Activated T-cell treated with anti-CD3 and anti-CD28 coated beads for 1 hour (primary cell): Measurements from ENCODE around the gene DYSF.

Source experiments
- DNase-seq: peaks from one replicate; pipeline ENCODE4 v3.0.0-alpha.2; 2020; ENCODE audit warnings: low read depth

Gene DYSF

DNA sequence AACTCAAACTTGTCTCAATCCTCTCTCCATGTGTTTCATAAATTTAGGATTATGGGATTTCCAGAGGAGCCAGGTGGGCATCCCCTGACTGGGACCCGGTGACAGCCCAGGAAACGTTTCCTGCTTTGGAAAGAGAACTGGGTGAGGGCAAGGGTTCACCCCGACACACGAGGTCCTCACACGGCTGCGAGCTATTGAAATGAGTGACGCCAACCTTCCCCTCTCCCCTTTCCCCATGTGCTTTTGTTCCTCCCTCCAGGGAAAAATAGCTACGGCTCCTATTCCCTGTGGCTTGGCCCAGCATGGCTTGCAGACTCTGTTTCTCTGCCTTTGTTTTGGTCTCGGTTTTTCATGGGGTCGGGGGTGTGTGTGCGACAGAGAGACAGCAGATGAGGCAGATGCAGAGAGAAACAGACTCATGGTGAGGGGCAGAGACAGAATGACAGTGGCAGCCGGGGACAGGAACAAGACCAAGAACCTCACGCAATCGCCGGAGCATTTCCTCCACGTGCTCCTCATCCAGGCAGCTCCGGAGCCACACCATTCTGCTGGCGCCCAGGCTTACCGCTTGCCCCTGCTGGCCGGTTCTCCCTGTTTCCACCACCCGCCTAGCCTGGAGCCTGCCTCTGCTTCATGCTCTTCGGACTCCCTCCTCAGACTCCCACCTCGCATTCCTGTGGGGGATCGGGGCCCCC is 238.5 kb downstream of the DYSF start:
- DNase-seq = no peak

DNA sequence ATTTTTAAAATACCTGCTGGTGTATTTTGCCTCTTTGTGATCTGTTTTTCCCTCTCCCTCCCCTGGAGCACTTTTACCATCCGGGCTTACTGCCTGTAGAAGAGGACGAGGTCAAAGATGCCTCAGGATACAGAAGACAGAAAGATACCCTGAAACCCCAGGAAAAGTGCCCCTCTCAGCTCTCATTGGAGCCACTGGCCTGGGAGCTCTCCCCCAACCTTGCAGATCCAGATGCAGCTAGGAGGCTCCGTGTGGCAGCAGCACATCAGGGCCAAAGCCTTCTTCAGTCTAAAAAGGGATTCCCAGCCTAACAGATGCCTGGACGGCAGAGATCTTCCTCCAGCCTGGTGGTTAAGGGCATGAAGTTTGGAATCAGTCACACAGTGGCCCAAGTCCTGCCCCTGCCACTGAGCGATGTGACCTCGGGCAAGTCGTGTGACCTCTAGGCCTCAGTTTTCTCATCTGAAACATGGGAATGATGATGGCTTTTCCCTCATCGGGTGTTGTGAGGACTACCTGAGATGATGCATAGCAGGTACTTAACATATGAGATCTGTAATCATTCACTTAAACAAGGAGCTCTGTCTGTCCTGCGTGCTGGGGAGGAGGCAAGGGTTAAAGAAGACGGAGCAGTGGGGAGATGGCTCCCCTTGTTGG is 239.4 kb downstream of the DYSF start:
- DNase-seq = no peak

DNA sequence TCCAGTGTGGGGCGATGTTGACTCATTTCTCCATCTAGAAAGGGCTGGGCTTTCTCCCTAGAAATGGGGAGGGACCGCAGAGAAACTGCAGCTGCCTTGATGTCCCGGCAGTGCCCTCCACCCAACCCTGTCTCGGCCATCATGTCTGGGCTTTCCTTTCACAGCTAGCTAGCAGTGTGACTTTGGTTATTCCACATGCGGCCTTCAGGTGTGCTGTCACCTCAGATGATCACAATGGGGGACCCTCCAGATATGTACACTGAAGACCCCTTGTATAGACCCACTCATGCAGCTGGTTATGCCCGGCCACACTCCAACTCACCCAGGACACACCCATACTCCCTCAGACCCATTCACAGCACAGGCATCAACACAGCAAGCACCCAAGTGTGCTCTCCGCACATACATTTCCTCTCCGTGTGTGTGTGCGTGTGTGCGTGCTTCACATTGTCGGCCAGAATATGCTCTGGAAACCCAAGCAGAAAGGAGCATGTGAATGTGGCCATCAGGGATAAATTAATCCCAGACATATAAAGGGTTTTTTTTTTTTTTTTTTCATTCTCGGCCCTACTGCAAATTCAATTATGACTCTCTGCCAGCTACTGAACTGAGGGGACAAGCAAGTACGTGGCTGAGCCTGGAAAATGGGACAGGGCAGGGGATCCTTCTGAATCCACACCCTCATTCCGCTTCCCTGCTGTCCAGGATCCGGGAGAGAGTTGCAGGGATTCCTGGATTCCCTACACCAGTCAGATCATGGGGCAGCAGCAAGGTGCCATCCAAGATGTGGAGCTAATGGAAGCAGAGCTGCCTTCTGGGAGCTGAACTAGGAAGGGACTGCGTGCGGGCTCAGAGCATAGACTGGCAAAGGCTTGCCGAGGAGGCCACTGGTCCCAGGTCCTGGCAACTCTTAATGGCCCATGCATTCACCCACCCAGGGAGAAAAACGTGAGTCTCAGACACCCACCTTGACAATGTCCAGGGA is 240.2 kb downstream of the DYSF start:
- no peak for DNase-seq

DNA sequence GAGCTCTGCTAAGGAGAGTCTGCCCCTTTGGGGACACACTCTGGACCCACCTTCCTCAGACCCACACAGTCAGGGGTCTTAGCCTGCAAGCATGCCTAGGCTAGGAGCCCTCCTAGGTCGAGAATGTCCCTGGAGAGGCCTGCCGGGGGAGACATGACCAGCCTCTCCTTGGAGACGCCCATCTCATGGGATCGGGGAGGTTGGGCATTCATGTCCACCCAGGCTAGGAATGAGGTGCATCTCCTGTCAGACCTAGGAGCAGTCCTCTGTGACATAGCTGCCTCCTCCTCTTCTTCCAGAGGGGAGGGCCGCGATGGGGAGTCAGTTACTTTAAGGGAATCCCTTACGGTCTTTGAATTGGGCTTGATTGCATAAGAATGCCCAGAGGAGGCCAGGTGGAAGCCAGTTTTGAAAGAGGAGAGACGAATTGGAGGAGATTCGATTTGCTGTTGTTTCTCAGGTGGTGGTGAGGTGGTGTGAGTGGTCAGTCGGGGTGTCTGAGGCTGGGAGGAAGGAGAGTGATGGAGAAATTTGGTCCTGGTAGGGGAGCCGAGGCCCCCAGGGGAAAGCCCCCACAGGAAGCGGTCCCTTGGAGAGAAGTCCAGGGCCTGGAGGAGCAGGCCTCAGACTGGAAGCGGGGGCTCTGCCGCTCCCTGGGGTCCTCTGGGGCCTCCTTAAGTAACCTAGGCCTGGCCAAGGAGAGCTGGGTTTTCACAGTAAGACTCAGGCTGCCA is 241.3 kb downstream of the DYSF start:
- no peak for DNase-seq

DNA sequence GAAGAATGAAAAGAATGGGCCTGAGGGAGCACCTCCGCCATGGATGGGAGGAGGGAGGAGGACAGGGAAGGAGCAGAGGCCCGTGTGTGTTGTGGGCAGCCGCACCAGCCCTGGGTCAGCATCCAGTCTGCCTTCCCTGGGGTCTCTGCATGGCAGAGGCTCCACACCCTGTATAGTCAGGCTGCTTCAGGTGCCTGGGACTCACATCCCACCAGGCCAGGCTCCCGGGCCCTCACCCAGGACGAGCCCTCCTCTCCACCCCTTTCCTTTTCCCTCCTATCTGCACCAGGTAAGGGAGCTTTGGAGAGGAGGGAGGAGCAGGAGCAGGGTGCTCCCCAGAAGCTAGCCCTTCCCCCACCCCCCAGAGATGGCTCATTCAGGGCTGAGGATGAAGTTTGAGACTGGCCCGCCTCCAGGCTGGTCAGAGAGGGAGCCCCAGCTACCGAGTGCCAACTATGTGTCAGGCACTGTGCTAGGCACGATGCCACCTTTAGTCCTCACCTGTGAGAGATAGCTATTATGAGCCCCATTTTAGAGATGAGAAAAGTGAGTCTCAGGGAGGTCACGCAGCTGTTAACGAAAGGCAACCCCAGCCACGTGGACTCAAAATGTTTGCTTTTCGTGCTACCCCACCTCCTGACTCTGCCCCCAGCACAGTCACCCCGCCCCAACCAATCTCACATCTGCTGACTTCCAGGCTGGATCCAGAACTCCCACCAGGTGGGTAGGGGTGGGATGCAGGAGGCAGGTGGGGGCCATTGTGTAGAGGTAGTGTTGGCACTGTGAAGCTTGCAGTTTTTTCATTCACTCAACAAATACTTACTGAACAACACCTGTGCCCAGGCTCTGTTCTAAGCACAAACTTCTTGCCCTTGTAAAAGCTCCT is 242.1 kb downstream of the DYSF start:
- DNase-seq = no peak

DNA sequence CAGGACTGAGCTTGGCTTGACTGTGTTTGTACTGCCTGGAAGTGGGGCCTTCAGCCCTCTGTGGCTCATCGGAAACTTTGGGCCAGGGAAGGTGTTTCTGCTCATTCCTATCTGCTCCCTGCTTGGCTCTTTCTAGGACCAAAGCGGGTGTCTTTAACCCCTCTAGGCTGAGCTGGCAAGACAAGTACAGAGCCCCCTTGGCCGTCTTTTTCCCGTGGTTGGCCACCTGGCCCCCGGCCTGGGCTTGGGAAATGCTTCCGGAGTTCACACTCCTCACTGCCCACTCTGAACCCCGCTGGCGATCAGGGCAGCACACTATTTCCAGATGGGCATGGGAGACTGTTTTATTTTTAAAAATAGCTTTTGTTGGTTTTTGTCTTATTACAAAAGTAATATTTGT is 243.0 kb downstream of the DYSF start:
- no peak for DNase-seq

DNA sequence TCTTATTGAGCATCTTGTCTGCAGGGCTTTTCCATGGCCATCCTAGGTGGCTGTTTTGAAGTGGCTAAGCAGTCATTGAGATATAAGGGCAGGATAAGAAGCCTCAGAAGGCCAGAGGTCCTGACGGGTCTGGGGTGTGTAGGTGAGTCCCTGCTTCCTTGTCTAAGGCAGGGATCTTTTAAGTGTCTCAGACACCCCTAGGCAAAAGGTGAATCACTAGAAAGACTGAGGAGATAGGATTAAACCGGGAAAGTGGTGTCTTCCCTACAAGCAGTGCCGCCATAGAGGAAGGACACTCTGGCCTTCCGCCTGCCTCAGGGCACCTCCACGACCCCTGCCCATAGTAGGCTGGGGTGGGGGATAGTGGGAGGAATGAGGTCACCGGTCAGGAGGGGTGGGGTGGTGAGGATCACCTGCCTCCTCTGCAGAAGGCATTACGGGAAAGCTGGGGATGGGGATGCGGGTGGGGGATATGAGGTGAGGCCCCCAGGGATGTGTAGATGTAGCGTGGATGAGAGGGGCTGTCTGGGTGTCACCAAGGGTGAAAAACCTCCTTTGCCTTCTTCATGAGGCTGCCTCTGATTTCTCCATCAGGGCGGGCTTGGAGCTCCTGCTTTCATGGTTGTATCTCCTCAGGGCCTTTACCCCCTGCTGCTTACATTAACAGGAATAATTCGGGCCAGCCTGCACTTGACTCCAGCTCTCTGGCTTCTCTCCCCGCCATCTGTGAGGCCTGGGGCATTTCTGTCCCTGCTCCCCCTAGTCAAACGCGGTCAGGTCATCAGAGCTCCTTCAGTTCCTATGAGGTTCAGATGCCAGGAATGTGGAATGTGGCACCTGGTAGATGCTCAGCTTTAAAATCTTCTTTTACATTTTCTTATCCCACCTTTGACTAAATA is 244.0 kb downstream of the DYSF start:
- no peak for DNase-seq

DNA sequence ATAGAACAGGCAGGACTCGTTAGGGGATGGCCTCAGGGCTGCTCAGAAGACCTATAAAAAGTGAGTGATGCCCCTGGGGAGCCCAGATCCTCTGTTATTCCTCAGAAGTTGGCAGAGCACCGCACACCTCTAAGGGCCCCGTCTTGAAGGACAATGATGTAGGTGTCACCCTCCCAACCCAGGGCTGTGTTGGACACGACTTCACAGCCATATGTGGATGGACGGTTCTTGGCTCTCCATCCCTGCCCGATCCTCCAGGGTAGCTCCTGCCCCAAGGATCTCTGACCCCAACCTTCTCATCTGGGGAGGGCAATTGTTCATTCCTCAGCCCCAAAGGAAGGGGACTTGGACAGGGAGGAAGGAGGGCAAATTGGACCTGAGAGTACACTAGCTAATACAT is 246.1 kb downstream of the DYSF start:
- DNase-seq = no peak

DNA sequence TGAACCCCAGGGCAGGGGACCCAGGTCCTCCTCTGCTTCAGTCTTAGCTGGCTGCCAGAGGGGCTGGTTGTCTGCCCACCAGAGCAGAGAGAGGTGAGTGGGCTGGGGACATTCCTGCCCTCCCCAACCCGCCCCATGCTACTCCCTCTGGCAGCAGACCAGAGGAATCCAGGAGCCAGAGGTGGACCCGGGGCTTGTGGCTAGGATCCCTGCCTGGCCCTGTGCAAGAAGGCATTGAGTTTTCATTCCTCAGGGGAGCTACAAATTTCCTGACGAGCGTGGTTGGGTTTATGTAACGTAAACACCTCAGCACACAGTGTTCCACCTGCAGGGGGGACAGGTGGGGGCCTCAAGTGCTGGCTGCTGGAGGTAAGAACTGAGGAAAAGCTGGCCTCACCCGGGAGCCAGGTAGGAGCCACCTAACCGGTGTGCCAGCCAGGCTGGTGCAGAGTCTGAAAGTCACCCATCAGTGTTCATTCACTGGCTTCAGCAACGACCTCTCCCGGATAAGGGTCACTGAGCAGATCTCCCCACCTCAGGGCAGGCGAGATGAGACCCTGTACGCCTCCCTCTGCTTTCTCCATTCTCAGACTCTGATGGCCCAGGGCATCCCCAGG is 246.8 kb downstream of the DYSF start:
- DNase-seq = no peak

DNA sequence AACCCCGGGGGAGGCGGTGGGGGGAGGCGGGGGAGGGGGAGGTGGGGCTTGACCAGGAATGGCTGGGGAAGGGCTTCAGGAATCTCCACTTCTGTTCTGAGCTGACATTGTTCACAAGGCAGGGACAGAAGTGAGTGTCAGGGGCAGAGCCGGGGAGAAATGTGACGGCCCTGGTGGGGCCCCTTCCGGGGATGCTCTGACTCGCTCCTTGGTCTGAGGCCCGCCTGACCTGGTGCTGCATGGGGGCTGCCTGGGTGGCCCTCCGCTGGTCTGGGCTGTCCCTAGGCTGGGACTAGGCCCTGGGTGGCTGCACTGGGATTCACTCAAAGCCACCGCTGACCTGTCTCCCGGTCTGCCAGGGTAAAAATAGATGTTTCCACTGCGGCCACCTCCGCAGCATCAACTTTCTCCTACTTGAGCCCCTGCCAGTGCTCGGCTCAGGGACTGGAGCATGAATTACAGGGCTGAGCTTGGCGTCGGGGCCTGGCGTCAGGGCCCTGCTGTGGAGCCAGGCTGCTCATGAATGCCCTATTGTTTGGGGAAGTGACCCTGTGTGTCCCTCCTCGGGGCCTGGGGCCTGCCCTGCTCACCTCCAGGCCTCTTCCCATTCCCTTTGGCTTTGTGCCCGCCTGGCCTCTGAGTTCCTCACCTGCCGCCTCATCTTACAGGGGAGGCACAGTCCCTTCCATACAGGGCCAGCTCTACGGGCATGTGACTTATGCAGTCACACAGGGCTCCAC is 247.5 kb downstream of the DYSF start:
- DNase-seq = no peak

DNA sequence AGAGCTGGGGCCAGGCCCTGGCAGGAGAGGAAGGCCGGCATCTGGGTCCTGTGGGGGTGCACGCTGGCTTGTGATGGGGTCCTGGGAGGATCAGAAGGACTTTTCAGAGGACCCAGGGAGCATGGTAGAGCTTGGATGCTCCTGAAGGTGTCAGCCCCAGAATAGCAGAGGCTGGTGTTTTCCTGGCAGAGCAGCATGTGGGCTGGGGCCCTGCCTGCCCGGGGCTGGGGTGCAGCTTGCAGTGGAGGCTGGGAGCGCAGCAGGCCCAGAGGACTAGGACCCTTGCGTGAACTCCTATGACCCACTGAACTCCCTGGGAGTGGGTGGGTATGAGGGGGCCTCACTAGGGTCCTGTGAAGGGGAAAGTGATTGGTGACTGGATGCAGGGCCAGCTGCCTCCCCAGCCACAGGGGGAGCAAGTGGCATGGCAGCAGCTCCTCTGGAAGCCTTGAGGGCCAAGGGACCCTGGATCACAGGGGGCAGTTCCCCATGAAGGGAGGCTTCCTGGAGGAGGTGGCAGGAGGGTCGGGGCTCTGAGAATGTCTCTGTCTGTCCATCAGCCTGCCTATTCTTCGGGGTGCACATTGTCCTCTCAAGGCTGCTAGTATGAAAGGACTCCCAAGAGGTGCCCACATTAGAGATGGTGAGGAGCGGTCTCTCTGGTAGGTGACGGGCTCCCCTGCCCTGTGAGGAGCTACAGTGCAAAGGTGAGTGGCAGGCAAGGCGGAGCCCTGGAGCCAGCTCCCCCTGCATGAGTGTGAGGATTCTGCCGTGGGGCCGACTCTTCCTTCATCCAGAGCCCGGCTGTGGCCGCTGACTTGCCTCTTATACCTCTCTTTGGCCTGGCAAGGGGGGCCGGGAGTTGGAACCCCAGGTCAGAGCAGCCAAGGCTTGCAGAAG is 249.0 kb downstream of the DYSF start:
- no peak for DNase-seq

DNA sequence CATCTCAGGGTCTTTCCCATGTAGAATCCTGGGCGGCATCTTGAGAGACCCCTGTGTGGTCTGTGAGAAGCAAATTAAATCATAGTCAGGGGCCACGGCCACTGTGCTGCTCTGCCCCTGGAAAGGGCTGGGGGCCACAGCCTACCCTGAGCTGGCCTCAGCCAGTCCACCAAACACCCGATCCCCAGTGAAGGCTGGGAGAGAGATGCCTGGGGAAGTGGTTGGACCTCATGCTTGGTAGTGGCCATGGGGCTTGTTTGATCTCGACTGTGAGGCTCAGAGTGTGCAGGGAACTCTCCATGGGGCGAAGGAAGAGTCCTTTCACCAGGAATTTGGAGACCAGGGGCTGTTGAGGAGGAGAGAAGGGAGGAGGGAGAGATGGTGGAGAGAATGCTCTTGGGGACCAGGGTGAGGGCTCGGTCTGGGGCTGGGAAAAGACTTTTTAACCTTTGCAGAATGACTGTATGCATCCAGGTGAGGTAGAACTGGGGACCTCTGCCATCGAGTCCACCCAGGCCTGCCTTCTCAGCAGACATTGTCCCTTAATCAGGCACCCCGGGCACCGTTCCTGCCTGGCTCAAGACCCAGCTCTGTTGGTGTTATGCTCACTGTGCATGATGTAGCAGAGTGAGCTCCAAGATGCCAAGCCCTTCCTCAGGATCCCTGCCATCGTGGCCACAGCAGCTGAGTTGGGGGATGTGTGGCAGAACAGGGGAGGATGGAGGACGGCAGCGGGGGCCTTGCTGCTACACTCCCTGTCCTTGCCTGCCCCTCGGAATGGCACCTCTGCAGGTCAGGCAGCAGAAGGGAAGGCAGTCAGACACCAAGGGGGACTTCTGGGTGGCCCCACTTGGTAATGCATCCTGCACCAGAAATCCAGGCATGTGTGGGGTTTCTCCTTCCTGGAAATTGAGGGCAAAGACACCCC is 249.9 kb downstream of the DYSF start:
- no peak for DNase-seq

DNA sequence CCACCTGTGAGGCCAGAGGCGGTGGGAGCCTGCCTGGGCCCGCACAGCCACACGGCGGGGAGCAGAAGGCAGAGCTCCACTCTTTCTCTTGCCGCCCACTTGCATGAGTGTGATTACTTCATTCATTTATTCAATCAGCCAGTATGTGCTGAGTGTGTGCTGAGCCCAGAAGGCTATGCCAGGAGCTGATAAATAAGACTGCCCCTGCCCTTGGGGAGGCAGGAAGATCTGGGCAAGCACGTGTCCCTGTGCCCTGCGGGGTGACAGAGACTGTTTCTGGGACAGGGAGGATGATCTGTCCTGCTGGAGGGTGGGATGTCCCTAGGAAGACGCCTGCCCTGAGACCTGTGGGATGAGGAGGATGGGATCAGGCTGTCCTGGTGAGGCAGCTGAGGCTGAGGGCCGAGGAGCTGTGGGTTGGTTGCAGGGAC is 250.8 kb downstream of the DYSF start:
- DNase-seq = no peak

DNA sequence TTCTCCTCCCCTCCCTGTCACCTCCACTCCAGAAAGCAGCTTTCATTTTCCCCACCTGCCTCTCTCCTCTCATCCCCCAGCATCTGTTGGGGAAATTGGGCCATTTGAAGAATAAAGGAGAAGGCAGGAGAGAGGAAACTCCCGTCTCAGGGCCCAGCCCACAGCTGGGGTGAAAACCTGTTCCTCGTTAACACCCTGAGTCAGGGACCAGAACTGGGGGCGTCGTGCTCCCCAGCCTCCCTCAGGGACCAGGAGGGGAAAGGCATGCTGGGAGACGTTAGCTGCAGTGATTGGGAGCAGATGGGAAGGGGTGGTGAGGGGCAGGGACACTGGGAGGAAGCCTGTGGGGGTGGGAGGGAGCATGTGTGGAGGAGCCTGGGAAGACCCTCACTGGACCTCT is 251.3 kb downstream of the DYSF start:
- no peak for DNase-seq

DNA sequence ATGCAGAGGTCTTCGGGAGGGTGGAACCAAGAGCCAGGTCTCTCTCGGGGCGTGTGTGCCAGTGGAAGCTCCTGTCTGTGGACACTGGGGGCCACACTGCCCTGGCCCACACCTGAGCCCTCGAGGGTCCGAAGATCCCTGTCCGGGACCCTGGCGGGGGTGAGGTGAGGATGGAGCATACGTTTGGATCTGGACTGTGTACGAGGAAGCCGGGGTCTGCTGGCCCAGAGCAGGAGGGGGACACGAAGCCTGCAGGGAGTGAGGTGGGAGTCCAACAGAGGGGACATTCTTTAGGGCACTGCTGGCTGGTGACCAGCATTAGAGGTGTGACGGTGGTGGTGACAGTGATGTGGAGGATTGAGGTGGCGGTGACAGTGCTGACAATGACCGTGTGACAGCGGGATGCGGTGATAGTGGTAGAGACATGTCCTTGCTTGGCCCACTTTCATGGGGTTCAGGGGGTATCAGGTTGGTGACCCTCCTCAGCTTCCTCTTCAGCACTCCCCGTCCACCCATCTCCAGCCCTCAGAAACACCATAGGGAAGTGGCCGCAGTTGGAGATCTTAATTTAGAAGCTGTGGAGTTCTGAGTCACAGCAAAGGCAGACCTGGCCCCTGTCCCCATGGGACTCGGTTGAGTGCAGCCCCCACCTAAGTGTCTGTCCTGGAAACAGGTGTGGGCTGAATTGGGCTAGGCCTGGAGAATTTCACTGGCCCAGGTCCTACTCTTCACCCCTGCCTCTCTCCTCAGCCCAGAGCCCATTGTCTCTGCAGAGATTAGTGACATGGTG is 252.0 kb downstream of the DYSF start:
- no peak for DNase-seq

DNA sequence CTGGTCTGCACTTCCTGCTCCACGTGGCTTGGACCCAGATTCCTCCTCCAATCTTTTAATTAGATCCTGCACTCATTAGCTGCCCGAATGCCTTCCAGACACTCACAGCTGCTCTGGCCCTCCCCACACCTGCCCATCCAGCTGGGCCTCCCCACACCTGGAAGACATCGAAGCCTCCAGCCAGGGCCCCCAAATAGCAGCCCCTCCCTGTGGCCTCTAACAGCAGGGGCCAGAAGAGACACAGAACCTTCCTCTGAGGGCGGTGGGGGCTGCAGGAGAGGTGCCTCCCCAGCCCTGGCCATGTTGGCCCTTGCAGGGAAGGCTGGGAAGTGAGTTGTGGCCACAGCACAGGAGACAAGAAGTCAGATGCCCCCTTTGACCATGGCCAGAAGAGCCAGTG is 252.8 kb downstream of the DYSF start:
- no peak for DNase-seq
